ENCODE data around the gene PAOX.
"Not testable (repeated sequence)": the region's sequence is repeated elsewhere in the genome, so short reads cannot be mapped to it uniquely, and the experiment has no call there.

Gene PAOX

GRCh38 chr10:133364645-133365431, 14.2 kb upstream of the PAOX start:
- no peak for DNase-seq (ENCODE audit: low spot score)

GRCh38 chr10:133365461-133366129, 13.5 kb upstream of the PAOX start:
- DNase-seq (ENCODE audit: low spot score): no peak

- no peak for DNase-seq (ENCODE audit: low spot score)
Measured at GRCh38 chr10:133366130-133366478, 13.0 kb upstream of the PAOX start.

- no peak for DNase-seq (ENCODE audit: low spot score)
Measured at GRCh38 chr10:133366751-133367150, 12.3 kb upstream of the PAOX start.

GRCh38 chr10:133367461-133367860, 11.6 kb upstream of the PAOX start:
- not testable (repeated sequence) for DNase-seq (ENCODE audit: low spot score)

- no peak for DNase-seq (ENCODE audit: low spot score)
Measured at GRCh38 chr10:133368153-133368552, 10.9 kb upstream of the PAOX start.

- no peak for DNase-seq (ENCODE audit: low spot score)
Measured at GRCh38 chr10:133370030-133370786, 8.9 kb upstream of the PAOX start.

GRCh38 chr10:133372507-133372906, 6.6 kb upstream of the PAOX start:
- DNase-seq (ENCODE audit: low spot score): no peak

- DNase-seq (ENCODE audit: low spot score): peak; percentile 90
Measured at GRCh38 chr10:133373174-133374090, 5.6 kb upstream of the PAOX start, which contains the start of gene ECHS1. Gene ECHS1 (minus strand): TSS chr10:133373354. CDS start chr10:133373333, 21 bp downstream.

- DNase-seq (ENCODE audit: low spot score): no peak
Measured at GRCh38 chr10:133375357-133376115, 3.5 kb upstream of the PAOX start.

GRCh38 chr10:133376183-133376582, 2.9 kb upstream of the PAOX start:
- DNase-seq (ENCODE audit: low spot score): not testable (repeated sequence)

- no peak for DNase-seq (ENCODE audit: low spot score)
Measured at GRCh38 chr10:133377025-133377817, 1.8 kb upstream of the PAOX start.

- no peak for DNase-seq (ENCODE audit: low spot score)
Measured at GRCh38 chr10:133377818-133378250, 1.2 kb upstream of the PAOX start.

GRCh38 chr10:133378251-133379096, 588 bp upstream of the PAOX start:
- DNase-seq (ENCODE audit: low spot score): peak; percentile 55

- DNase-seq (ENCODE audit: low spot score): no peak
Measured at GRCh38 chr10:133379801-133380666, 972 bp downstream of the PAOX start.

- no peak for DNase-seq (ENCODE audit: low spot score)
Measured at GRCh38 chr10:133381036-133381435, 2.0 kb downstream of the PAOX start.

- DNase-seq (ENCODE audit: low spot score): no peak
Measured at GRCh38 chr10:133383551-133383950, 4.5 kb downstream of the PAOX start.

- DNase-seq (ENCODE audit: low spot score): no peak
Measured at GRCh38 chr10:133384071-133384470, 5.0 kb downstream of the PAOX start.
